Effector memory CD8-positive, alpha-beta T cell (primary cell): ENCODE data around the gene CPED1.
"Not testable (repeated sequence)": the region's sequence is repeated elsewhere in the genome, so short reads cannot be mapped to it uniquely, and the experiment has no call there.

ENCODE experiments used
- ATAC-seq: fragments of 150-1000 bp; cut with Tn5 transposase; replicated peaks from 2 replicates; pipeline ENCODE4 v1.10.0; 2021; ENCODE audit warnings: mild to moderate bottlenecking, moderate library complexity
- DNase-seq, 3 experiments: peaks; one replicate each; pipeline ENCODE4 v3.0.0; 2021
- H3K27ac Mint-ChIP-seq, 2 donors: one replicate each; pipeline ENCODE4 v1.8.0; 2022; ENCODE audit warnings: mild to moderate bottlenecking in 2 of 2, mixed read lengths in 2 of 2, moderate library complexity in 2 of 2
- H3K27me3 Mint-ChIP-seq, 2 donors: one replicate each; pipeline ENCODE4 v1.8.0; 2022; ENCODE audit warnings: mixed read lengths in 2 of 2
- H3K36me3 Mint-ChIP-seq: one replicate; pipeline ENCODE4 v1.8.0; 2022; ENCODE audit warnings: mild to moderate bottlenecking, moderate library complexity, mixed read lengths; ENCODE audit not compliant: insufficient read depth
- H3K4me1 Mint-ChIP-seq, 2 donors: one replicate each; pipeline ENCODE4 v1.8.0; 2022; ENCODE audit warnings: low read depth in 2 of 2, mixed read lengths in 2 of 2
- H3K4me3 Mint-ChIP-seq, 2 donors: one replicate each; pipeline ENCODE4 v1.8.0; 2022; ENCODE audit warnings: mild to moderate bottlenecking in 2 of 2, mixed read lengths in 2 of 2, moderate library complexity in 2 of 2
- H3K9me3 Mint-ChIP-seq, 2 donors: one replicate each; pipeline ENCODE4 v1.8.0; 2022; ENCODE audit warnings: mixed read lengths in 2 of 2

CPED1 gene

DNA sequence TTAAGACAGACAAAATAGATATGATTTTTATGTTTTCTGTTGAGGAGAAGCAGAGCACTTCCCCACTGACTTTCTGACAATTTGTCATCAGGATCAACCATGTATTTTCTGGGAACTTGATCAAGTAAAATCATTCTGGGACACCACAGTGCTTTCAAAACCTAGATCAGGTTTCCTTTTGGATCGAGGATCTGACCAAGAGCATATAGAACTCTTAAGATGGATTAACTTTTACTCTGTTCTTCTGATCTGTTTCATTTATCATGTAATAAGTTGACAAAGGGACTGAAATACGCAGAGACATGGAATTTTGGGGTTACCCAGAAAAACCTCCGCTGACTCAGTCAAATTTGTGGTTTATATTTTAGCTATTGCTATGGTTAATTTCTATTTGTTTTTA is 204.3 kb downstream of the CPED1 start:
- Mint-ChIP-seq H3K4me3 (no peak overlapping the region), H3K27me3 (peaks cover 7 to 15% of the 10 kb centered on the region in 2 donors), H3K27ac (no peak overlapping the region), H3K9me3 (peaks cover 0 to 1% of the 10 kb centered on the region in 2 donors), H3K36me3 (no peaks in the 10 kb centered on the region), H3K4me1 (no peaks in the 10 kb centered on the region)
- ATAC-seq (no peak), DNase-seq (no peak)

DNA sequence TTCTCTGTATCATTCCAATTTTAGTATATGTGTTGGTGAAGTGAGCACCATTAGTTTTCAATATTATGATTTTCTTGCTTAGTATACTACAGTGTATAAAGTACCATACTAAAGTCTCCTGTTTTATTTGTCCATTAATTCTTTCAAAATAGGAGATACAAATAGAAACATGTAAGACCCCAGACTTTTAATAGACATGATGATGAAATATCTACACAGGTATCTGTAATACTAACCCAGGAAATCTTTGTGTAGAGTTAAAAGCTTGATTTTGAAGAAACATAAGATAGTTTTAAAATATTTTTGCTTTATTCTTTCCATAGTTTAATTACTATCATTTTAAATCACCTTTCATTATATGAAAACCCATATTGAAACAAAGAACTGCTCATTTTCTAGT is 206.5 kb downstream of the CPED1 start:
- no peaks in the 10 kb centered on the region for H3K4me1 Mint-ChIP-seq
- DNase-seq: no peak
- H3K9me3 Mint-ChIP-seq: no peaks in the 10 kb centered on the region
- H3K27me3 Mint-ChIP-seq: peaks cover 7 to 27% of the 10 kb centered on the region in 2 donors
- no peak for ATAC-seq
- no peaks in the 10 kb centered on the region for H3K36me3 Mint-ChIP-seq
- no peak overlapping the region for H3K4me3 Mint-ChIP-seq
- no peak overlapping the region for H3K27ac Mint-ChIP-seq

DNA sequence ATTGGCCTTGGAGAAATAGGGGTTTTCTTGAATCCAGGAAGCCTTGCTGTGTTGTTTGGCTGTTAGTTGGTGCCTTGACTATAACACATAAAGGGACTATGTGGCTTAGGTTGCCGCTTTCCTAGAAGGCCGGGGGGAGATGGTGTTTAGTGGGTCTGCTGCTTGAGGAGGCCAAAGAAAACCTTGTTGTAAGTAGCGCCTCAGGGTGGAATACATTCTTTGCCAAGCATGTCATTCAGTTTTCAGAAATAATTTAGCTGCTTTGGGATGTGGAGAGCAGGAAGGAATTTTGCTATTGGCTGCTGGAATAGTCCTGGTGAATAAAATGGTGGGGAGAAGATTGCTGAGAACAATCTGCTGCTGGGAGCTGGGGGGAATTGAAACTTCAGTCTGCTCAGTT is 207.4 kb downstream of the CPED1 start:
- Mint-ChIP-seq H3K27me3 (peaks cover 7 to 27% of the 10 kb centered on the region in 2 donors), H3K36me3 (no peaks in the 10 kb centered on the region), H3K4me3 (no peak overlapping the region), H3K9me3 (no peaks in the 10 kb centered on the region), H3K27ac (no peak overlapping the region), H3K4me1 (no peaks in the 10 kb centered on the region)
- ATAC-seq (no peak), DNase-seq (no peak)

DNA sequence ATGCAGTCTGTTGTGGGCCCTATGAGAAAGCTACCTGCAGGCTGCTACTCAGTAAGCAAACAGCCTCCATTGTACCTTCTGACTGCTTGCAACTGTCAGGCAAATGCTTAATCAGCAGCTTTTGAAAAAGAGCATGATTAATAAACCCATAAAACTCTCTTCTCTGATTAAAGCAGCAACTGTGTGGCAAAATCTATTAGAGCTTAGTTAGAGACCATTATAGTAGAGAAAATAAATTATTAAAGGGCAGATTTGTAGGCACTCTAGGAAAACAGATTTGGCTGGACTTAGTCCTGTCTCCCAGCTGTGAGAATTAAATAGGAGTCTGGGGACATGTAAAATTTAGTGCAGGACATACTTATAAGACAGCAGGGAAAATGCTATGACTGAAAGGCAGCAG is 207.8 kb downstream of the CPED1 start:
- Mint-ChIP-seq H3K36me3 (no peaks in the 10 kb centered on the region), H3K4me3 (no peak overlapping the region), H3K4me1 (no peaks in the 10 kb centered on the region), H3K9me3 (no peaks in the 10 kb centered on the region), H3K27me3 (peaks cover 7 to 27% of the 10 kb centered on the region in 2 donors), H3K27ac (no peak overlapping the region)
- DNase-seq (no peak), ATAC-seq (no peak)

DNA sequence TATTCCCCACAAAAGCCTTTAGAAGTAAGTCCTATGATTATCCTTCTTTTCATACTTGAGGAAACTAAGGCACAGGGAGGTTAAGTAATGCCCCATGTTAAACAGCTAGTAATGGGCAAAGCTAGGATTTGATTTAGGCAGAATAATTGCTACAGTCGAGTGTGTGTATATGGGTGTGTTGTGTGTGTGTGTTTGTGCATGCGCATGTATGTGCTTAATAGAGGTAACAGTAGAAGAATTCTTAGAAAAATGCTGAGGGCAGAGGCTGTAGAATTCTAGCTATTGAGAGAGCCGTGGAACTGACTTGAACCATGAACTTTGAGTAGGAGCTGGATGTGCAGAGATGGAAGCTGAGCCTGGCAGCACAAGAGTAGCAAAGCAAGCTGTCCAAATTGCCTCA is 208.9 kb downstream of the CPED1 start:
- Mint-ChIP-seq H3K4me3 (no peak overlapping the region), H3K4me1 (no peaks in the 10 kb centered on the region), H3K9me3 (no peaks in the 10 kb centered on the region), H3K36me3 (no peaks in the 10 kb centered on the region), H3K27ac (no peak overlapping the region), H3K27me3 (peaks cover 7 to 27% of the 10 kb centered on the region in 2 donors)
- no peak for DNase-seq
- no peak for ATAC-seq

DNA sequence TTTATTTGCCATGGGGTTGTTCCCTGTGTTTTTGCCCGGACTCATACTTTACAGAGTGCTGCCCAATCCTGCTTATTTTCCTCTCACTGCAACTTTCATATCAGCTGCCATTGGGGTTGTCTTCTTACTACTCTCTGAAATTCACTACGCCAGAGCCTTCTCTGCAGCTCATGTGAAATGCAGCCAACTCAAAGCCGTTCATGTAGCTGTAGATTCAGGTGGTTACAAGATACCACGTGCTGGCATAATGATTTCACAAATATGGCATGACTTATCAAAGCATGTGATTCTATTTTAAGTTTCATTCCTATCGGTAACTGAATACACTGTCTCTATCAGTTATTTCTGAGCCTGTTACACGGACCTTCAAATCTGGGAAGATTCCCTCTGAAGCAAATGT is 210.0 kb downstream of the CPED1 start:
- DNase-seq (no peak), ATAC-seq (no peak)
- no peak overlapping the region for H3K27ac Mint-ChIP-seq
- no peak overlapping the region for H3K4me3 Mint-ChIP-seq
- peaks cover 7 to 37% of the 10 kb centered on the region in 2 donors for H3K27me3 Mint-ChIP-seq
- H3K4me1 Mint-ChIP-seq: no peaks in the 10 kb centered on the region
- H3K9me3 Mint-ChIP-seq: no peaks in the 10 kb centered on the region
- no peaks in the 10 kb centered on the region for H3K36me3 Mint-ChIP-seq

DNA sequence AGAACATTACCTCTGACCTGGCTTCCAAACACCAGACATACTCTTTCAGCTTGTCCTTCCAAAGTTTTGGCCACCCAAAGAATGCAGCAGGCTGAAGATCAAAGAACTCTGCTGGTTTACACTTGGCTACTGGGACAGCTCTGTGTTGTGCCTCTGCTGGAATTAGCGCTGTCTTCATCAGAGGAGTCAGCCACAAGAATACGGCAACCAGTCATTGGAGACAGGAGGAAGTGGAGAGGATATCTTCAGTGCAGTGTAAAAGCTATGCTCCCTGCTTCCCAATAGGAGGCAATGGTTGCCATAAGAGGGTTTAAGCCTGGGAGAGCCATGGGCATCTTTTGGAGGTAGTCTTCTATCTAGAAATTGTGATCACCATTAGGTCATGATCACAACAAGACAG is 213.6 kb downstream of the CPED1 start:
- no peak overlapping the region for H3K27ac Mint-ChIP-seq
- DNase-seq (no peak), ATAC-seq (no peak)
- H3K4me1 Mint-ChIP-seq: no peaks in the 10 kb centered on the region
- H3K4me3 Mint-ChIP-seq: no peak overlapping the region
- H3K27me3 Mint-ChIP-seq: peaks cover 7 to 35% of the 10 kb centered on the region in 2 donors
- no peaks in the 10 kb centered on the region for H3K9me3 Mint-ChIP-seq
- H3K36me3 Mint-ChIP-seq: no peaks in the 10 kb centered on the region

DNA sequence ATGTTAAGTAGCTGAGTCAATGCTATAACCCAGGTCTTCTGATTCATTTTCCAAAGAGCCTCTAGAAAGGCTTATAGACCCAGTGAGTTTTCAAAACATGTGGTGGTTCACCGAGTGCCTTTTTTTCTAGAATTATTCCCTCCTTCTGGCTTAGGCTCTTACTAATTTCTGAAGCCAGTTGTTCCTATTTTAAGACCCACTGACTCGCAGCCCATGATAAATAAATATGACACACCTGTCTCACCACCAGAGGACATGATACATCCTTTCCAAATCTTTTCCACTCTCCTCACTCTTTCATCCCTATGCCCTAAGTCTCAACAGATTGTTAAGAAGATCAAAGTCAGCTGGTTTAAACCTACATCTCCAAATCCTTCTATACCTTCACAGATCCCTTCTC is 214.3 kb downstream of the CPED1 start:
- Mint-ChIP-seq H3K27ac (no peak overlapping the region), H3K36me3 (no peaks in the 10 kb centered on the region), H3K9me3 (no peaks in the 10 kb centered on the region), H3K4me1 (no peaks in the 10 kb centered on the region), H3K27me3 (peaks cover 0 to 28% of the 10 kb centered on the region in 2 donors), H3K4me3 (no peak overlapping the region)
- DNase-seq (no peak), ATAC-seq (no peak)

DNA sequence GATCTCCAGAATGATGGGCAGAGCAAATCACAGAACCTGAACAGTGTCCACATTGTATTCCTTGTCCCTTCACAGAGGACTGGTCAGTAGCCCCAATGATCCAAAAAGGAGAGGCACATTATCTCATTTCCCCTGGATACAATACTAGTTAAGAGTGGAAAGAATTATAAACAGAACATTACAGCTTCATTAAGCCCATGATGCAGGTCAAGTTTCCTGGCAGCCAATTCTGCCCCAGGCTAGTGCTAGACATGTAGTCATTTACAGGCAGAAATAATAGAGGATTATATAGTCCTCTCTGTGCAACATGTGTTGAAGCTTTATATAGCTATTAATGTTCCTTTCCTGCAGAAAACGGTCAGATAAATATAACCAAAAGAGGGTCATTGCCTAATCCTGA is 216.0 kb downstream of the CPED1 start:
- ATAC-seq (no peak), DNase-seq (no peak)
- H3K4me1 Mint-ChIP-seq: no peaks in the 10 kb centered on the region
- H3K36me3 Mint-ChIP-seq: no peaks in the 10 kb centered on the region
- H3K27ac Mint-ChIP-seq: no peak overlapping the region
- H3K4me3 Mint-ChIP-seq: no peak overlapping the region
- no peaks in the 10 kb centered on the region for H3K9me3 Mint-ChIP-seq
- peaks cover 0 to 18% of the 10 kb centered on the region in 2 donors for H3K27me3 Mint-ChIP-seq

DNA sequence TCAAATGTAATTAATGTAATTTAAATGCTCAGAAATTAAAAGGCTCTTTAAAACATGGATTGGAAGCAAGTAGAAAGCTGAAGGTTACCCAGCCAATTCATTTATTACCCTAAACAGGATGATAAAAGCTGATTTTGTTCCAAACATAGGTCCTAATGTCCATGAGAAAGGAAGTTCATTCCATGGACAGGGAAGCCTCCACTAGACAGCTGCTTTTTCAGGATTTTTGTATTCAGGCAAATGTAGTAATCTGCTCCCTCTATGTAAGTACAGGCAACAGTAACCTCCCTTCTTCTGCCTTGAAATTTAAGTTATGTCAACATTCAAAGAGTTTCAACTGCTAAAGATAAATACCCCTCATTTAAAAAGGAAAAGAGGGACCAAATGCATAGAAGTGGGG is 217.3 kb downstream of the CPED1 start:
- Mint-ChIP-seq H3K27me3 (peaks cover 0 to 22% of the 10 kb centered on the region in 2 donors), H3K4me1 (no peaks in the 10 kb centered on the region), H3K9me3 (no peaks in the 10 kb centered on the region), H3K4me3 (no peak overlapping the region), H3K36me3 (no peaks in the 10 kb centered on the region), H3K27ac (no peak overlapping the region)
- ATAC-seq (no peak), DNase-seq (no peak)

DNA sequence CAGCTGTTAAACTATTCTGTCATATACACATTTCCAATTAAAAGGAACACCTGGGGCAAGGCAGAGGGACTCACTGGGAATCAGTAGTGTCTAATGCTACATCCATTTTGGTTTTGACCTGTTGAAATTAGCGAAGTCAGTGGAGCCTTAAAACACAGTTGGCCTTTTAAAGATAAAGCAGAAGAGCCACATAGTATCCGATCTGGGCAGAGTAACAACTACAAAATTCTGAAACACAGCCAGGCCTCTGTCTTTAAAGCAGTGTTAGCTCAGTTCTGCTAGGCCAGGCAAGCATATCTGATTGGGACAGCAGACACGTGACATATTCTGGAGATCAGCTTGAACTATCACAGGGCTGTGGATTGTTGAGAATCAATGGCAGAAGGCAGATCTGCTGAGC is 222.7 kb downstream of the CPED1 start:
- ATAC-seq (no peak), DNase-seq (no peak)
- Mint-ChIP-seq H3K27me3 (peaks cover 0 to 6% of the 10 kb centered on the region in 2 donors), H3K9me3 (peaks cover 0 to 2% of the 10 kb centered on the region in 2 donors), H3K4me3 (no peak overlapping the region), H3K4me1 (no peaks in the 10 kb centered on the region), H3K36me3 (no peaks in the 10 kb centered on the region), H3K27ac (no peak overlapping the region)

DNA sequence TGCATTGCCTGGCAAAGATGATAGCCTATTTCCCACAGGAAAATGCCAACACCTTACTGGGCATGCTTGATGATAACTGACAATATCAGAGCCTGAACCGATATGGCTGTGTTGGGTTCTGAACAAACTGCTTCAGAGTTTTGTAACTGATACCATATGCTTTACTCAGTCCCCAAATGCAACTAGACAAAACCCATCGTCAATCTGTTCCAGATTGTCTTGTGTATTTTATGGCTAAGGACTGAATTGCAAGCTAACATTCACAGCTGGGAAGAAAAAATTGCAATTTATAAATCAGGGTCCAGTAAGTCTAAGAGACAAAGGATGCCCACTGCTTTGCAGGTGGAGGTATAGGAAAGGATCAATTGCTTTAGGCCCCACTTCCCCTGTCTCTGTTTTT is 223.5 kb downstream of the CPED1 start:
- H3K4me1 Mint-ChIP-seq: no peaks in the 10 kb centered on the region
- H3K9me3 Mint-ChIP-seq: peaks cover 0 to 2% of the 10 kb centered on the region in 2 donors
- peaks cover 0 to 6% of the 10 kb centered on the region in 2 donors for H3K27me3 Mint-ChIP-seq
- no peaks in the 10 kb centered on the region for H3K36me3 Mint-ChIP-seq
- ATAC-seq (no peak), DNase-seq (no peak)
- H3K27ac Mint-ChIP-seq: no peak overlapping the region
- H3K4me3 Mint-ChIP-seq: no peak overlapping the region

DNA sequence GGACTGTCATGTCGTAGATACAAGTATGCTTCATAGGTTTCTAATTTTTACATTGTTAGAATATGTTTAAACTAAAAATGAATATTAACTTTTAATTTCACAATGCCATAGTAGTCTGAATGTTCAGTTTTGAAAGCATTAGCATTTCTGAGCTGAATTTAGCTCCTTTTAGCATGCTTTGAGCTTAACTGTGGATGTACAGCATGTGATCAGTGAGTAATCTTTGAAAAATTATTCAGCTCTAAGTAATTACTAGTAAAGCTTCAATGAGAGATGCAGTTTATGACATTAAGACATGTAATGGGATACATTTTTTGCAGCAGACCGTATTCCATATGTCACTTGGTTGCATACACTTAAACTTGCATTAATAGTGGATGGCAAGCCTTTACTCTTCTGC is 226.1 kb downstream of the CPED1 start:
- H3K4me3 Mint-ChIP-seq: no peak overlapping the region
- no peaks in the 10 kb centered on the region for H3K36me3 Mint-ChIP-seq
- no peak overlapping the region for H3K27ac Mint-ChIP-seq
- peaks cover 0 to 3% of the 10 kb centered on the region in 2 donors for H3K27me3 Mint-ChIP-seq
- H3K4me1 Mint-ChIP-seq: no peaks in the 10 kb centered on the region
- ATAC-seq (no peak), DNase-seq (no peak)
- peaks cover 0 to 2% of the 10 kb centered on the region in 2 donors for H3K9me3 Mint-ChIP-seq

DNA sequence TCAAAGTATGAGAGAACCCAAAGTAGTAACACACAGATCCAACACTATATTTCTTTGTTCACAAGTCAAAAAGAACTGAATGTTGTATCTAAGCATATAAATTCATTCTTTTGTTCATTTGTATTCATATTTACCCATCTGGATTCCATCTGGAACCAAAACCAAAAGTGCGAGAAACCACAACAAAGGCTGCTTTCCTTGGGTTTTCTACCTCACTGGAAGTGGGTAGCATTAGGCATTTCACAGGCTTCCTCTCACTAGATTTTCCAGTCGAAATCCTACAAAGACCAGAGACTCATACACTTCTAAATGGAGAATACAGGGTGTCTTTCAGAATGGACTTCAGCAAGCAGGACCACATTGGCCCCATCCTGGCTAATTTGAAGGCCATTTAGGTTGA is 230.5 kb downstream of the CPED1 start:
- H3K9me3 Mint-ChIP-seq: peaks cover 2 to 15% of the 10 kb centered on the region in 2 donors
- H3K4me3 Mint-ChIP-seq: no peak overlapping the region
- ATAC-seq (no peak), DNase-seq (no peak)
- H3K36me3 Mint-ChIP-seq: no peaks in the 10 kb centered on the region
- no peaks in the 10 kb centered on the region for H3K27me3 Mint-ChIP-seq
- H3K27ac Mint-ChIP-seq: no peak overlapping the region
- no peaks in the 10 kb centered on the region for H3K4me1 Mint-ChIP-seq

DNA sequence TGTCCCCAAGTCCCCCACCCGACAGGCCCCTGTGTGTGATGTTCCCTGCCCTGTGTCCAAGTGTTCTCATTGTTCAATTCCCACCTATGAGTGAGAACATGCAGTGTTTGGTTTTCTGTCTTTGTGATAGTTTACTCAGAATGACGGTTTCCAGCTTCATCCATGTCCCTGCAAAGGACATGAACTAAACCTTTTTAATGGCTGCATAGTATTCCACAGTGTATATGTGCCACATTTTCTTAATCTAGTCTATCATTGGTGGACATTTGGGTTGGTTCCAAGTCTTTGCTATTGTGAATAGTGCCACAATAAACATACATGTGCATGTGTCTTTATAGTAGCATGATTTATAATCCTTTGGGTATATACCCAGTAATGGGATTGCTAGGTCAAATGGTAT is 232.6 kb downstream of the CPED1 start:
- not testable (repeated sequence) for H3K4me3 Mint-ChIP-seq, DNase-seq, H3K36me3 Mint-ChIP-seq, H3K27ac Mint-ChIP-seq, ATAC-seq, H3K4me1 Mint-ChIP-seq
- Mint-ChIP-seq H3K27me3 (peaks cover 6 to 10% of the 10 kb centered on the region in 2 donors), H3K9me3 (peaks cover 4 to 15% of the 10 kb centered on the region in 2 donors)
